HG03571 (cell line): Measurements from ENCODE around the gene PHKB.
"Not testable (repeated sequence)": the region's sequence is repeated elsewhere in the genome, so short reads cannot be mapped to it uniquely, and the experiment has no call there.

Experiments
- ATAC-seq: cut with Tn5 transposase; IDR thresholded peaks from one replicate; pipeline ENCODE4 v1.9.1; 2021; ENCODE audit not compliant: unreplicated experiment

The PHKB gene

DNA sequence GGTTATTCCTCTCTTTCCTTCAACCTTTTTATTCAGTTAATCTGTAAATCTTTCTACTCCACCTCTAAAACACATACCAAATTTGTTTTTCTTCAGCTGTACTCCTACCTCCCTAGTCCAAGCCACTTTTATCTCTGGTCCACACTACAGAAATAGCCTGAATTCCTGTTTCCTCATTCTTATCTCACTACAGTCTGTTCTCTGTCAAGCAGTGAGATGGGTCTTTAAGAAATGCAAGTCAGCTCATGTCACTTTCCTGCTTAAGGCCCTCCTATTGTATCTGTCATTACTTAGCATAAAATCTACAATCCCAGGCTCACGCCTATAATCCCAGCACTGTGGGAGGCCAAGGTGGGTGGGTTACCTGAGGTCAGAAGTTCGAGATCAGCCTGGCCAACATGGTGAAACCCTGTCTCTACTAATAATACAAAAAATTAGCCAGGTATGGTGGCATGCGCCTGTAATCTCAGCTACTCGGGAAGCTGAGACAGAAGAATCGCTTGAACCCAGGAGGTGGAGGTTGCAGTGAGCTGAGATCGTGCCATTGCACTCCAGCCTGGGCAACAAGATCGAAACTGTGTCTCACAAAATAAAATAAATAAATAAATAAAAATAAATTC lies 7.0 kb downstream of the PHKB start:
- not testable (repeated sequence) for ATAC-seq

DNA sequence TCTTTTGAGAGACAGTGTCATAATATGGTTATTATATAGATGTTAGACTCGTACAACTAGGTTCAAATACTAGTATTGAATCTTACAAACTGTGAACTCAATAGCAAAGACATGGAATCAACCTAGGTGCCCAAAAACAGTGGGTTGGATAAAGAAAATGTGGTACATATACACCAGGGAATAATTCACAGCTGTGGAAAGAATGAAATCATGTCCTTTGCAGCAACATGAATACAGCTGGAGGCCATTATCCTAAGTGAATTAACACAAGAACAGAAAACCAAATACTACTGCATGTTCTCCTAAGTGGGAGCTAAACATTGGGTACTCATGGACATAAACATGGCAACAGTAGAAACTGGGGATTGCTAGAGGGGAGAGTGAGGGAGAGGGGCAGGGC lies 8.1 kb downstream of the PHKB start:
- ATAC-seq: no peak

DNA sequence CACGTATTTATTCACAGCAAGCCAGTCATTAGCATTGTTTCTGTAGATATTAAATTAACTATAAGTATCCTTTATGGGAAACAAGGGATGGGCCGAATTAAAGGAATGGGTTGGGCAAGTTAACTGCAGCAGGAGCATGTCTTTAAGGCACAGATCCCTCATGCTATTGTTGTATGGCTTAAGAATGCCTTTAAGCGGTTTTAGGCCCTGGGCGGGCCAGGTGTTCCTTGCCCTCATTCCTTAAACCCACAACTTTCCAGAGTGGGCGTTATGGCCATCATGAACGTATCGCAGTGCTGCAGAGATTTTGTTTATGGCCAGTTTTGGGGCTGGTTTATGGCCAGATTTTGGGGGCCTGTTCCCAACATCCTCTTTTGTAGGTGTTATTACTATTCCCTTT lies 9.1 kb downstream of the PHKB start:
- ATAC-seq: no peak

DNA sequence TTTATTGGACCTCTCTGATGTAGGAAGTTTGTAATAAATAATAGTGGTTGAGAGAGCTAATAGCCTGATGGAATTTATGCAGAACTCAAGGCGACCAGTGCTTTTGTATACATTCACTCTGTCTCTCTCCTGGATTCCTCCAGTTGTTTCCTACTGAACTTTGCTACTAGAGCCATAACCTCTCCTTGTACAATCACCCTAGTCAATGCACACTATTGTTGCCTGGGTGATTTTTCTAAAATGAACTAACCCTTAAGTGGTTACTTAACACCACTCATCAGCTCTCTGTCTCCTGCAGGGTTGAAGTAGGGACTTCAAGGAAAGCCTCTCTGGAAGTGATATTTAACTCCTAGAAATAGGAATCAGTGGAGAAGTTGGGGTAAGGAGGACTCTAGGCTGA lies 9.7 kb downstream of the PHKB start:
- ATAC-seq: no peak

DNA sequence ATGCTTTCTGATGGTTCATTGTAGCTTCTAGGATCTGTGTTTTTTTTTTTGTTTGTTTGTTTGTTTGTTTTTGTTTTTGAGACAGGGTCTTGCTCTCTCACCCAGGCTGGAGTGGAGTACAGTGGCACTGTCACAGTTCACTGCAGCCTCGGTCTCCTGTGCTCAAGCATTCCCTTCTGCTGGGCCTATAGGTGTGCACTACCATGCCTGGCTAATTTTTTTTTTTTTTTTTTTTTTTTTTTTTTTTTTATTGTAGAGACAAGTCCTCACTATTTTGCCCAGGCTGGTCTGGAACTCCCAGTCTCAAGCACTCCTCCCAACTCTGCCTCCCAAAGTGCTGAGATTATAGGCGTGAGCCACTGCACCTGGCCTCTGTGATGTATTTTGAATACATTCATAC lies 11.9 kb downstream of the PHKB start:
- not testable (repeated sequence) for ATAC-seq

DNA sequence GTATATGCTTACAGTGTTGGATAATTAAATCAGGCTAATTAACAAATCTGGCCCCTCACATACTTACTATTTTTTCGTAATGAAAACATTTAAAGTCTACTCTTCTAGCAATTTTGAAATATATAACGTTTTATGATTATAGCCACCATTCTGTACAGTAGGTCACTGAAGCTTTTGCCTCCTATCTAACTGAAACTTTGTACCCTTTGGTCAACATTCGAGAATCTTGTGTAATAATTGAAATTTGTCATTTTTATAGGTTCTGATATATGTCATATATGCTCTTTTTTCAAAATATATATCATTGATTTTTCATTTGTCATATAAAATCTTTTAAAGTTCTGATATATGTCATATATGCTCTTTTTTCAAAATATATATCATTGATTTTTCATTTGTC lies 12.7 kb downstream of the PHKB start:
- ATAC-seq: no peak

DNA sequence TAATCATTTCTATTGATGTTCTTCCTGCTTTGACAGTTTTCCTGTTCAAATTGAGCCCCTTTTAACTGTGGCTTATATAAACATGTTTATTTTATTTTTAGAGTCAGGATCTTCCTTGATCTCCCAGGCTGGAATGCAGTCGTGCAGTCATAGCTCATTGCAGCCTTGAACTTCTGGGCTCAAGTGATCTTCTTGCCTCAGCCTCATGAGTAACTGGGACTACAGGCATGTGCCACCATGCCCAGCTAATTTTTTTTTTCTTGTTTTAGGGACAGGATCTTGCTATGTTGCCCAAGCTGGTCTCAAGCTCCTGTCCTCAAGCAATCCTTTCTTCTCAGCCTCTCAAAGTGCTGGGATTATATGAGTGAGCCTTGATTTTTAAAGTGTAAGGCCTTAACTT lies 14.7 kb downstream of the PHKB start:
- no peak for ATAC-seq

DNA sequence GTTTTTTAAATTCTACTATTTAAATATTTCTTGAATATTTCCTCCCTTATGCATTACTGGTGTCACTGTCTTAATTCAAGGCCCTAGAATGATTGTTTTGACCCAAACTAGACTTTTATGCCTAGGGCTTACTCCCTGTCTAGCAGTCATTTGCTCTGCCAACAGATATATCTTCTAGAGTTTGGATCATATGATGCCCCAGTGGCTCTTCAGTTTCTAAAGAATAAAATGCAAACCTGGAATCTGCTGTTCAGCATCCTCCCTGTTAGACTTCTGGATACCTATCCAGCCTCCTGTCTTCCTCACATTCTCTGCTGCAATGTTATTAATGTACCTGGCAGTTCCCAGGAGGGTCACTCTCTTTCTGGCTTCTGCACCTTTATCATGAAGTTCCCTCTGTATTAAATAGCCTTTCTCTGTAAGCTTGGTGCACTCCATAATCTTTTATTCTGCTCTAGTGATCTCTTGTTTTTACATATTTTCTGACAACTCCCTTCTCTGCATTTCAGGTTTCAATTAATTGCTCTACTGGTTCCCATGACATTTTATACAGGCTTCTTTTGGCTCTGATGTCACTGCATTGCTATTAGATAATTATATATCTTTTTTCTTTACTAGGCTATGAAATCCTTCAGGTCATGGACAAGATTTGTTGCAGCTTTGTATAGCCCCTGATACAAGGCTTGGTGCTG lies 15.7 kb downstream of the PHKB start:
- no peak for ATAC-seq

DNA sequence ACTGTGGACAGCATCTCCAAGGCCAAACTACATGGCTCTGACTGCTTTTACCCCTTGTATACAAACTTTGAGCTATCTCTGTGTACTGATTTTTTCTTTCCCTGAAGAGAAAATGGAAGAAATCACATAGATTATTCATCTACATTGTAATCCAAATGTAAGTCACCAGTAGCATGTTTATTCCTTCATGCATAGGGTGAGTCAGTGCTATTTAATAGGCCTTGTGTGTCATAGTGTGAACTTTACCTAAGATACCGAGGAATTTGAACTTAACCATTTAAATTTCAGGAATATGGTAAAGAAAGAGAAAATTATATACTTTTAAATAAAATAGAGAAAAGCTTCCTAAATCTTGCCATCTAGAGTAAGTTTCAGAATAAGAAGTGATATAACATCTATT lies 16.5 kb downstream of the PHKB start:
- no peak for ATAC-seq

DNA sequence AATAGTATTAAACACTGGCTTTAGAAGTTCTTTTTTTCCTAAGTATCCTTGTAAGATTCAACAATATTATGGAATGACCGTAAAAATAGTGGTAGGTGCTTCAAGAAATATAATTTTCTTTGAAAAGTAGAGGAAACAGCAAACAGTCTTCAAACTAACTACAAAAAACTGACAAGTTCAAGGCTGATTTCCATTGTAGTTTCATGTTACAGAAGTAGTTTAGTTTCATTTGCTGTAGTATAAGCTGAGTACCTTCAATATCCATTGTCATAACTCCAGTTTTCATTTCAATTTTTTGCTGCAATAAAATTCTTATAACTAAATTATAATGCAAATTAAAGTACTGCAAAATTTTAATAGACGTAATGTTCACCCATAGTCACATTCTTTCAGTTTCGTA lies 19.3 kb downstream of the PHKB start:
- no peak for ATAC-seq

DNA sequence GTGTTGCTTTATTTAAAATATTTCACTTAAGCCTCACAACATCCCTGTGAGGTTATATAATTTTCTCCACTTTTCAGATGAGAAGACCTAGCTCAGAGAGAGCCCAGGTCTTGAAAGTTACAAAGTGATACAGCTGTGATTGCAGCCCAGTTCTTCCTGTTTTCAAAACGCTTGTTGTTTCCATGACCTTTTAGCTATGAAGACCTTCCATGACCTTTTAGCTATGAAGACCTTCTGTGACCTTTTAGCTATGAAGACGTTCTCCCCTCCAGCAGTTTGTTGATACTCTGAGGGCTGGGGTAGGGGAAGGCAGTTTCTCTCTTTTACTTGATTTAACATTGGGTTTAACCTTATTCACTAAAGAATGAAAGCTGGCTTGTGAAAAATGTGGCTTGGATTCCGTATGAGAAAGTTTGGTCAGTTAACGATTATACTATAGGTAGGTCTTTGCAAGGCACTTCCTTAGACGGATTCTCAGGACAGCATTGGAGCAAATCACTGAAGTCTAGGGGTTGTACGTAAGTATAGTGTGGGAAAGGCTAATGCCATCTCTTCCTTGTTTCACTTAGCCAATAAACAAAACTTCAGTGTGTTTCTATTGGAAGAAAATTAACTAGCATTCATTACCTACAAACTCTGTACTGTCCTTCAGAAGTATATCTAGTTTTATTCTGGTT lies 20.7 kb downstream of the PHKB start:
- ATAC-seq: no peak

DNA sequence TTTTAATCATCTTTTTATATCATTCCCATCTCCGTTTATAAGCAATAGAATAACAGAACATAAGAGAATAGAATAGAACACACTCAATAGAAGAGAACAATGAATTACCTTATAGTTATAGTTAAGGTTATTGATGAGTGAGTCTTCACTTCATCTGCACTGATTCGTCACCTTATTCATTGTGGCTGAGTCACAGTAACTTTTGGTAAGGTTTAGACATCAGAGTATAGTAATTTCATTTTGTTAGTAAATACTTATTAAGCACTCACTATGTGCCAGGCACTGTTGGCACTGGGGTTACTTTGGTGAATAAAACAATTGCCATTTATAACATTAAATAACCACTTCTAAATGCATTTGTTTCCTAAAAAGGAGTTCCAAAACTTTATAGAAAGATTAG lies 22.5 kb downstream of the PHKB start:
- ATAC-seq: no peak

DNA sequence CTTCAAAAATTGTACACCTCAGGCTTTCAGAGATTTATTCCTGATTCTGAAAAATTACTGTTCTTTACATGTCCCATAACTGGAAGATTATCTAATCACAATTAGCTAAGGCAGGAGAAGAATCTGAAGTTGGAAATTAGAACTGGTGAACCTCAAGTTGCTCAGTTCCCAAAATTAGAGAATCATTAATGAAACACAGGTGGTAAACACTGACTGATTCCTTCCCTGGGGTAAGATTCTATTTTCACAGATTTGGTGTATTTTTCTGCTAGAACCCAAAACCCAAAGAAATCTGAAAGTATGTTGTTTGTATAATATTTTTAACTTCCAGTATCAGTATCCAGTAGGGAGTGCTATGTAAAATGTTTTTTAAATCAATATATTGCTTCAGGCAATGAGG lies 25.7 kb downstream of the PHKB start:
- ATAC-seq: peak; percentile 63

DNA sequence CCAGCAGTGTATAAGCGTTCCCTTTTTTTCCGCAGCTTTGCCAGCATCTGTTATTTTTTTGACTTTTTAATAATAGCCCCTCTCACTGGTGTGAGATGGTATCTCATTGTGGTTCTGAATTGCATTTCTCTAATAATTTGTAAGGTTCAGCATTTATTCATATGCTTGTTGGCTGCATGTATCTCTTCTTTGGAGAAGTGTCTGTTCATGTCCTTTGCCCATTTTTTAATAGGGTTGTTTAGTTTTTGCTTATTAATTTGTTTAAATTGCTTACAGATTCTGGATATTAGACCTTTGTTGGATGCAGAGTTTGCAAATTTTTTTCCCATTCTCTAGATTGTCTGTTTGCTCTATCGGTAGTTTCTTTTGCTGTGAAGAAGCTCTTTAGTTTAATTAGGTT lies 26.9 kb downstream of the PHKB start:
- ATAC-seq: no peak

DNA sequence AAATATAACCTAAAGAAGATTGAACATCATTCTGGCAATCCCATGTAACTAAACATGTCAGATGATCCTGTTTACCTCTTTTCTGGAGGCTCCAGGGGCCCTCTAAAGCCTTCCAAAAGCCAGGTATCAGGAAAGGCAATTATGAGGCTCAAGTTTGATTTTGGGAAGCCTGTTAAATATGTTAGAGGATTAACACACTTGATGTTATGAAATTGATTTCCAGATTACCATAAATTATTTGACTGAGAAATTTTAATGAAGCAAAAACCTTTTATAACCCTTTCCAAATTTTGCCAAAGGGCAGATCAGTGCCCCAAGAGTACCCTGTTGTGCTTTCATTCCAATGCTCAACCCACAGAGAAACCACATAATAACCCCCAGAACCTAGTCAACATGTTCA lies 29.3 kb downstream of the PHKB start:
- ATAC-seq: no peak

DNA sequence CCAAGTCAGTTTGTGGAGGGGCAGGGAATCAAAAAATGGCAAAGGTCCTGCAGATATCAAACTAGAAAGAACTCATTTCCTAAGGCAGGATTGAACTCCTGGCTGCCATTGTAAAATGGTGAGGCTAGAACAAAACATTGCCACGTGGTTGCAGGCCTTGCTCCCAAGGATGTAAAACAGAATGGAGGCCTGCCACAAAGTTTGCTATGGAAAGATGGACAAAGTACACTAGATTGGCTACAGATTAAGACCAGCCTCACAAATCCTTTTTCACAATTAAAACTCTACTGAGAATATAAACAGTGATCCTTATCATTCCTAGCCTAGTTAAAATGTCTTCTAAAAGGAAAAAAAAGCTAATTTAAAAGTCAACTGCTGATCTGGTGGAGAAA lies 30.9 kb downstream of the PHKB start:
- no peak for ATAC-seq

DNA sequence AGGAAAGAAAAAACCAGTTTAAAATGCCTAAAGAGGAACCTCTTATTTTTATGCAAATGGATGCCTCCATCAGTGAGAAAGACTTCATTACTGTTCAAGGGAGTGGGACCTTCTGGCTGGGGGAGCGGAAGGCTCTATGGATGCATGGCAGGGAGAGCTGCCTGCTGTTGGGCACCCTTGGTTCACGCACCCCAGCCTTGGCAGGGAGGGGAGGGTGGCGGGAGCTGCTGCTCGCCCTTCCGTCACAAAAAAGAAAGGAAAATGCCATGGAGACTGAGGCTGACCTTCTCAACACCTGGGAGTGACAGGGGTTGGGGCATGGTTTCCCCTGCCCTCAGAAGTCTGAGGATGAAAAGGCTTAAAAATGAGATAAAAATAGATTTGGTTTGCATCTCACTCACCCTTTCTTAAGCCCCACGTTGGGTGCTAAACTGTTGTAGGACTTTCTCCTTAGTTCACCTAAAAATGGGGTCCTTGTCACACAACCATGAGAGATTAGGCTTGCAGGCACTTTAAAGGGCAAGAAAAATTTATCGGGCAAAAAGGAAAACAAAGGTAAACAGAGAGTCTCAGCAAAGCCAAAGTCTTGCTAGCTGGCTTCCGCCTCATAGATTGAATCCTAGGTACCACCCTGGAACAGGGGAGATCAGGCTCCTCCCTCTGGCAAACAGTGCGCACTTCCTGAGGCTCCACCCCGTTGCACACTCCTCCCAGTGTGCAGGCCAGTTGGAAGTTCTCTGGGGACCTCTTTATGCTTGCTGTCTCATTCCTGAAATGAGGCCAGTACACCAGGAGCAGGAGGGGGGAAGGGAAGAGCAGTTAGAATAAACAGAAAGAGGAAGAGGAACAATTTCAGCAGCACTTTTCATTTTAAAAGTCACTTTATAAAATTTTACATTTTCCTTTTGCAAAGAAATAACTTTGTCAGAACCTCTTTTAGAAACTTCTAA lies 31.6 kb downstream of the PHKB start:
- peak; percentile 76 for ATAC-seq

DNA sequence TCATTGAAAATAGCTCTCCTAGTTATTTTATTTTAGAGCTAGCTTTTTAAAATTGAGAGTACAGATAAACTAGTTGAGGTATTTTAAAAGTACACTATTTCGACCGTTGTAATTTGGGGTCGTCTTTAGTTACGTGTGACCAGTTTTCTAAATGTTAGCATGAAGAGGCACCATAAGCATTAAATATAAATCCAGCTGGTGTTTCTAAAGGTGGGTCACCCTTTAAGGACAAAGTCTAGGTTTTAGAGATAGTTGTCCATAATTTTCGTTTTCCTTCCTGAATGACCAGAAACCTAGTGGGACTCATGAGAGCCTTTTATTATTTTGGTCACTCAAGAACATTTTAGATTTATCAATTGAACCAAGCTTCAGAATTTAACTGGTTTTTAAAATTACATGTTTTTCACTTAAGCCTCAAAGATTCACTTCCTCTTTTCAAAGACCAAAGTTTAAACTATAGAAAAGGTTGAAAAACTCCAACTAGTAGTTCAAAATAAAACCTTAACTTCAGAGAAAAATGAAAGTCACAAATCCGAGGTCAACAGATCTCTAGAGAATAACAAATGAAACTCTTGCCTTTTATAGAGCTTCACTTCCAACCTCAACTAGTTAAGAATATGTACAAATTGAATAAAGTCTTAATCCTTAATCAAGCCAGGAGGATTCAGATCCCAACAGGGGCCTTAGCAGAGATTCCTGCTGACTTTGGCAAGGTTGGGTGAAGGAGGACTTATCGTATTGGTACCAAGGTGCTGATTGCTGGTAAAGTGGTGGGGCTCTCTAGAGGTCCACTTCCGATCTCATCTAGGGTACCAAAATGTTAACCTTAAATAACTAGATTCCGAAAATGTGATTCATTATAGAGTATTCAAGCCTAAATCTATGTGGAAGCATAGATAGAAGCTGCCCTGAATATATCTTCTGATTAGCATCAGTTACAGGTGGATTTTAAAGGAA lies 32.5 kb downstream of the PHKB start:
- ATAC-seq: no peak

DNA sequence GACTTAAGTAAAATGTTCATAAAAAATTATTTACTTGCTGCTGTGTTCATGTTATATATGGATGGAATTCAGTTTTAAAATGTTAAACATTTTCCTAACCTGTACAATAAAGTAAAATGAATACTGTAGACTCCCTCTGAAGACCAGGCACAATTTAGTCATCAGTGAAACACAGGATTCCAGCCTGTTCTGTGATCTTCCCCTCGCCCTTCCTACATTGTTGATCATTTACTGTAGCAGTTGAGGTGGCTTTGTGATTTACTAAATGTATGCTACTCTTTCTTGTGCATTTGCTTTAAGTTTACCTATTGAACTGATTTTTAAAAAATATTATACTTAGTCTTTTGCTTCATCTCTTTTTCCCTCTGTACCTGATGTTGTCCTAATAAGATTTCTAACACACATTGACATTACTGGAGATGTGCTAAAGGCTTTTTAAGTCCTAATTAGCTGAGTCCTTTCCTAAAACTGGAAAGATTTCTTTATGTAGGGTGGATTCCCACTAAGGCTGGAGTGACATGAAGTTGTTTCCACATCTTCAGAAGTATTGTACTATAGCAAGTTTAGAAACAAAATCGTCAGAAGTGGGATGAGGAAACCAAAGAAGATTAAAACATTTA lies 38.1 kb downstream of the PHKB start:
- ATAC-seq: no peak

DNA sequence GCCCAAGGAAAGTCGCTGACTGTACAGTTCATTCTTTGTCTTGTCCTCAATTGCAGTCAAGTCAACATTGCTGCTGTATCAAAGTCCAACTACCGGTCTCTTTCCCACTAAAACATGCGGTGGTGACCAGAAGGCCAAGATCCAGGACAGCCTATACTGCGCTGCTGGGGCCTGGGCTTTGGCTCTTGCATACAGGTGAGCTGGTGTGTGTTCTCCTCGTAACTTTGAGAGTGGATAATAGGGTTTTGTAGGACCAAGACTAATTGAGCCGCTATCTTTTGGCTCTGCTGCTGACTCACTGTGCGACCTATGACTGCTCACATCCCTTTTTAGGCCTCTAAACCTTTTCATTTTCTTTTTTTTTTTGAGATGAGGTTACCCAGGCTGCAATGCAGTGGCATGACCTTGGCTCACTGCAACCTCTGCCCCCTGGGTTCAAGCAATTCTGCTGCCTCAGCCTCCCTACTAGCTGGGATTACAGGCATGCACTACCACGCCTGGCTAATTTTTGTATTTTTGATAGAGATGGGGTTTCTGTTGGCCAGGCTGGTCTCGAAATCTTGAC lies 38.7 kb downstream of the PHKB start:
- ATAC-seq: no peak
